Sigmoid colon (tissue), 4 donors: ENCODE data around the gene ATP5ME.

Experiments used
- CTCF ChIP-seq, 4 experiments: fragments of 450-650 bp in 3 of 4; fragments of 200-600 bp in 1 of 4; IDR thresholded peaks; one replicate each; pipeline ENCODE4 v1.5.1; 2016 to 2019; ENCODE audit warnings: antibody characterized with exemption in 4 of 4, mild to moderate bottlenecking in 3 of 4, moderate library complexity in 2 of 4
- POLR2AphosphoS5 ChIP-seq, 4 donors: sonication (generic); formaldehyde crosslinking; IDR thresholded peaks; one replicate each; pipeline ENCODE4 v1.6.1; 2017; ENCODE audit warnings: antibody characterized with exemption in 4 of 4

DNA sequence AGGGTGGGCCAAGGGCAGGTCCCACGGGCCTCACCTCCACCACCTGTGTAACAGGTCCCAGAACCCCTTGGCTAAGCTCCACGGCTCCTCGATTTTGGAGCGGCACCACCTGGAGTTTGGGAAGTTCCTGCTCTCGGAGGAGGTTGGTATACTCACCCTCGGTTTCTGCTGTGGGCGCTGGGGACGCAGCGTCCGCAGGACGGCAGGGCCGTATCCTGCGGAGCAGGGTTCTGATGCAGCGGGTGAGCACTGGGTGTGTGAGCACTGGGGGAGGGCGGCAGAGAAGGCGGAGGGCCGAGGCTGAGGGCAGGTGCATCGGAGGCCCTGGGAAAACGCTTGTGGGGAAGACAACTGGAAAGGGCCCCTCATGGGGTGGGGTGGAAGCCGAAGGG is 11.0 kb downstream of the ATP5ME start:
- TF ChIP-seq POLR2AphosphoS5 (IDR thresholded peaks at IDR 0.05), result no peak
- TF ChIP-seq CTCF (IDR thresholded peaks at IDR 0.05), result no peak
